Cardiac muscle cell (in vitro differentiated cells and primary cell): ENCODE results near the gene ABAT. TPM values are rescaled to one million over a fixed set of nuclear protein-coding genes. Genes with fewer than 3 reads are reported as not detected.
"Not testable (repeated sequence)": the region's sequence is repeated elsewhere in the genome, so short reads cannot be mapped to it uniquely, and the experiment has no call there.

Experiments used
- DNase-seq, 2 donors: peaks; one replicate each; pipeline versions ENCODE4 v3.0.0 to v3.0.0-alpha.2; 2010 to 2017; ENCODE audit warnings: low read depth in 1 of 2, low spot score in 1 of 2
- H3K27ac ChIP-seq: fragments of 200-600 bp; sonication (generic); 2 replicates; pipeline ENCODE4 v1.5.1; 2016
- H3K27me3 ChIP-seq: fragments of 200-600 bp; sonication (generic); 2 replicates; pipeline ENCODE4 v1.6.0; 2016; ENCODE audit warnings: control low read depth
- H3K36me3 ChIP-seq: fragments of 200-600 bp; sonication (generic); 2 replicates; pipeline ENCODE4 v1.5.1; 2016; ENCODE audit warnings: control low read depth
- H3K4me1 ChIP-seq: fragments of 200-600 bp; sonication (generic); 2 replicates; pipeline ENCODE4 v1.8.1; 2017; ENCODE audit warnings: low read depth, mild to moderate bottlenecking, mixed run types
- H3K4me3 ChIP-seq: fragments of 200-600 bp; sonication (generic); 2 replicates; pipeline ENCODE4 v1.5.1; 2016; ENCODE audit warnings: mild to moderate bottlenecking
- H3K9me3 ChIP-seq: fragments of 200-600 bp; sonication (generic); 2 replicates; pipeline ENCODE4 v1.5.1; 2017; ENCODE audit warnings: low read depth, mild to moderate bottlenecking, control low read depth
- polyA plus RNA-seq: library from polyadenylated mRNA; unstranded; fragments of >200 nt; fragmentation: Nextera tagmentation; extraction: Ambion mirVana; gene quantifications from 2 replicates; pipeline ENCODE4 v1.2.1, GENCODE V29; 2016
- total RNA-seq: library from RNA; depleted of rRNA; stranded (reverse); fragments of >200 nt; gene quantifications from 2 replicates; pipeline ENCODE4 v1.2.3, GENCODE V29; 2016
- TF ChIP-seq, protein P1 (sequence below): IDR thresholded peaks from 2 replicates; pipeline ENCODE4 v1.5.1; 2012; ENCODE audit warnings: low read depth, mild to moderate bottlenecking, low read length

Gene ABAT
- total and polyA plus RNA-seq, 2 experiments from 2014 or later: 54.4 to 71.4 TPM

DNA sequence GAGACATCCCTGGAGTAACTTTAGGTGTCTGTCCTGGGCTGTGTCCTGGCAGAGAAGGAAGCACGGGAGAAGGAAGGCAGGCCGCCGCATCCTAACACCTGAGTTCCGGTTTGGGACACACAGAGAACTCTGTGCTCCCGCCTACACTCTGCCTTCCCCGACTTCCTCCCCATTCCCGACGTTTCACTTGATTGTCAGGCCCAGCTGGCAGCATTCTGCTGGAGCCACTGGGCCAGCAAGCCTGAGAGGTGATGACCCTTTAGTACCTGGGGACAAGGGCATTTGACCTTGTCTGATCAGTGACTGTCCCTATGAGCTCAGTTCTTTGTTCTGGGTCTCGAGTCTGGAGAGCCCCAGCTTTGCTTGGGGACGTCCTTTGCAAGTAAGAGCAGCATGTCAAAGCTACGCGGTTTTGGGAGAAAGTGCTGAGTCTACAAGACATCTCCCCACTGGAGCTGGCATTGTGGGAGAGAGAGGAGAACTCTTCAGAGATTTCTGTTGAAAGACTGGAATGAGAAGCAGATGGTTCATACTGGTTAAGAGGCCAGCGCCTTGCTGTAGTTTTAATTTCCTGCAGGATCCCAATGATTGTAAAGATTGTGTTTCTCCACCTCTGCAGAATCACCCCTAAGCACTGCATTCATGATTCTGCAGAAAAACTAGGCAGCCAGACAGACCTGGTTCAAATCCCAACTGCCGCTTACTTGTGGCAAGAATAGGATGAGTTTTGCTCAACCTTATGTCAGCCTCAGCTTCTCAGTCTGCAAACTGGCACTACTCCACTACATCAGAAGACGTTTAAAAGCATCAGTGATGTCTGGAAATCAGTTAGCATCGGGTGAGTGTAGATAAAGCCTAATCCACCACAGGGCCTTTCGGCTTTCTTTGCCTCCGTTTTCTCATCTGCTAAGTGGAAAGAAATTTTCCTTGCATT is 20.6 kb downstream of the ABAT start:
- TF ChIP-seq, protein P1, sequence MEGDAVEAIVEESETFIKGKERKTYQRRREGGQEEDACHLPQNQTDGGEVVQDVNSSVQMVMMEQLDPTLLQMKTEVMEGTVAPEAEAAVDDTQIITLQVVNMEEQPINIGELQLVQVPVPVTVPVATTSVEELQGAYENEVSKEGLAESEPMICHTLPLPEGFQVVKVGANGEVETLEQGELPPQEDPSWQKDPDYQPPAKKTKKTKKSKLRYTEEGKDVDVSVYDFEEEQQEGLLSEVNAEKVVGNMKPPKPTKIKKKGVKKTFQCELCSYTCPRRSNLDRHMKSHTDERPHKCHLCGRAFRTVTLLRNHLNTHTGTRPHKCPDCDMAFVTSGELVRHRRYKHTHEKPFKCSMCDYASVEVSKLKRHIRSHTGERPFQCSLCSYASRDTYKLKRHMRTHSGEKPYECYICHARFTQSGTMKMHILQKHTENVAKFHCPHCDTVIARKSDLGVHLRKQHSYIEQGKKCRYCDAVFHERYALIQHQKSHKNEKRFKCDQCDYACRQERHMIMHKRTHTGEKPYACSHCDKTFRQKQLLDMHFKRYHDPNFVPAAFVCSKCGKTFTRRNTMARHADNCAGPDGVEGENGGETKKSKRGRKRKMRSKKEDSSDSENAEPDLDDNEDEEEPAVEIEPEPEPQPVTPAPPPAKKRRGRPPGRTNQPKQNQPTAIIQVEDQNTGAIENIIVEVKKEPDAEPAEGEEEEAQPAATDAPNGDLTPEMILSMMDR: no peak
- Histone ChIP-seq H3K9me3 (no peaks in the 10 kb centered on the region), H3K36me3 (no peaks in the 10 kb centered on the region), H3K27me3 (no peaks in the 10 kb centered on the region), H3K4me1 (peaks cover 10% of the 10 kb centered on the region), H3K27ac (peak overlapping the region; percentile 12), H3K4me3 (no peak overlapping the region)
- no peak for DNase-seq

- TF ChIP-seq, protein P1: no peak
- Histone ChIP-seq H3K4me1 (peaks cover 10% of the 10 kb centered on the region), H3K4me3 (no peak overlapping the region), H3K27ac (peak overlapping the region; percentile 39), H3K27me3 (no peaks in the 10 kb centered on the region), H3K9me3 (no peaks in the 10 kb centered on the region), H3K36me3 (no peaks in the 10 kb centered on the region)
- DNase-seq: no peak
These were observed 22.5 kb downstream of the ABAT start for GRCh38 chr16:8696880-8697279.

DNA sequence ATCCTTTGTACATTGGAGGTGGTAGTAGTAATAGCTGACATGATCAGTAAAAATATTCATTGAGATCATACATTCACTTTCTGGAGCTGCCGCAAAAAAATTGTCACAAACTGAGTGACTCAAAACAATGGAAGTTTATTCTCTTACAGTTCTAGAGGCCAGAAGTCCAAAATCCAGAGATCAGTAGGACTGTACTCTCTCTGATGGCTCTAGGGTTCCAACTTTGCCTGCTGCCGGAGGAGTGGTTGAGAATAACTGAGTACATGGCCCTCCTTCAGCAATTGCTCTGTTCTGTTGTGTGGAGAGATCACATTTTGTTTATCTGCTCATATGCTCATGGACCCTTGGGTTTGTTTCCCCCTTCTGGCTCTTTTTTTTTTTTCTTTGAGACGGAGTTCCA is 23.5 kb downstream of the ABAT start:
- H3K9me3 ChIP-seq: no peaks in the 10 kb centered on the region
- TF ChIP-seq, protein P1: no peak
- H3K36me3 ChIP-seq: no peaks in the 10 kb centered on the region
- no peaks in the 10 kb centered on the region for H3K27me3 ChIP-seq
- no peak overlapping the region for H3K27ac ChIP-seq
- no peak for DNase-seq
- H3K4me3 ChIP-seq: no peak overlapping the region
- H3K4me1 ChIP-seq: peaks cover 10% of the 10 kb centered on the region

DNA sequence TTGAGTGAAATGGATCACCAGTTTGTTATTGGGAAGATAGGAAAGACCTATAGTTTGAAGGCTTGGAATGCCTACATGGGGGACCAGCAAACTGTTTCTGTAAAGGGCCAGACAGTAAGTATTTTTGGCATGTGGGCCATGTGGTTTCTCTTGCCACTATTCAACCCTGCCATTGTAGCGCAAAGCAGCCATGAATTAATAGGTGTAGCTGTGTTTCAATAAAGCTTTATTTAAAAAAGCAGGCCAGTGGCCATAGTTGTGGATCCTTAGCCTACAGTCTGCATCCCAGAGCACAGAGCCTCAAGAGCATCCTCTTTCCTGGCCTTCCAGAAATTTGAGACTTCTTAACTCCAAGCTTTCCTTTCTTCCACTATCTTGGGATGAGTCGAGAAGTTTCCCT is 29.3 kb downstream of the ABAT start:
- no peaks in the 10 kb centered on the region for H3K9me3 ChIP-seq
- TF ChIP-seq, protein P1: no peak
- H3K4me3 ChIP-seq: no peak overlapping the region
- DNase-seq: no peak
- no peaks in the 10 kb centered on the region for H3K4me1 ChIP-seq
- H3K27me3 ChIP-seq: no peaks in the 10 kb centered on the region
- H3K36me3 ChIP-seq: no peaks in the 10 kb centered on the region
- no peak overlapping the region for H3K27ac ChIP-seq

DNA sequence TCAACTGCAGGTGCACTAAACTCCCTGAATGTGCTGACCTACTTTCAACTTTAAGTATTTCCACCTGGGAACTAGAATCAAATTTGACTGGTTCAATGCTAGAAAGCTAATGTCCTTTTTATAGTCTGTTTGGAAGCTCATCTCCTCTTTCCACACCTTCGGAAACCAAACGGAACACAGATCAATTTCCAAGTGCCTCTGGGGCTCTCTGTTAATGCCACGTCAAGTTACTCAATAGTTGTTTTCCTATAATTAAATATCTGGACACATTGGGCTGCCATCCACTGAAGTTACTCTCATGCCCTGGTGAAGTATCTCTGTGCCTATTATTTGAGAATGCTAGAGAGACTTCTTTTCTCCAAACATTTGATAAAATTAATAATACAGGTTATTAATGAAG is 29.7 kb downstream of the ABAT start:
- Histone ChIP-seq H3K9me3 (no peaks in the 10 kb centered on the region), H3K4me1 (no peaks in the 10 kb centered on the region), H3K4me3 (no peak overlapping the region), H3K27me3 (no peaks in the 10 kb centered on the region), H3K36me3 (no peaks in the 10 kb centered on the region), H3K27ac (no peak overlapping the region)
- TF ChIP-seq, protein P1: no peak
- no peak for DNase-seq

DNA sequence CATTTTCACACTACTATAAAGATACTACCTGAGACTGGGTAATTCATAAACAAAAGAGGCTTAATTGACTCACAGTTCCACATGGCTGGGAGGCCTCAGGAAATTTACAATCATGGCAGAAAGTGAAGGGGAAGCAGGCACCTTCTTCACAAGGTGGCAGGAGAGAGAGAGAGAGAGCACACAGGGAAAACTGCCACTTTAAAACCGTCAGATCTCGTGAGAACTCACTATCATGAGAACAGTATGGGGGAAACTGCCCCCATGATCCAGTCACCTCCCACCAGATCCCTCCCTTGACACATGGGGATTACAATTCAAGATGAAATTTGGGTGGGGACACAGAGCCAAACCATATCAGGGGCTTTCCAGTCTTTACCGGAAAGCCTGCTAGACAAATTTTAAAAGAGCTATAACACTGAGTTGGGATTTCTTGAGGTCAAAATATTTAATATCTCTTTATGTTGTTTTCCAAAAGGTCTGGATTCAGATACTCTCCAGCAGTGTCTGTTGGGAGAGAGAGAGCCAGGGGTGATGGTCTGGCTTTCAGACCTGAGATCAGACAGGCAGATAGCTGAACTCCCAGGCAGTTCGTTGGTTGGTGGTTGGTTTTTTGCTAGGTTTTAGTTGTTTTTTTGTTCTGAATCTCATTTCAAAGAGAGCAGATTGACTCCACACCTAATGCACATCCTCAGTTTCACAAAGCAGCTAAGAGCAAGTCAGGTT is 30.8 kb downstream of the ABAT start:
- not testable (repeated sequence) for H3K27me3 ChIP-seq, H3K4me3 ChIP-seq, H3K27ac ChIP-seq, DNase-seq, H3K4me1 ChIP-seq, H3K36me3 ChIP-seq, H3K9me3 ChIP-seq
